NCI-H748 (cell line): ENCODE results near the gene GATAD2A.
"Not testable (repeated sequence)": the region's sequence is repeated elsewhere in the genome, so short reads cannot be mapped to it uniquely, and the experiment has no call there.

Source experiments
- DNase-seq: peaks from one replicate; lab custom pipeline; 2025; ENCODE audit not compliant: unreplicated experiment; lab: John Stamatoyannopoulos, UW

The GATAD2A gene

DNA sequence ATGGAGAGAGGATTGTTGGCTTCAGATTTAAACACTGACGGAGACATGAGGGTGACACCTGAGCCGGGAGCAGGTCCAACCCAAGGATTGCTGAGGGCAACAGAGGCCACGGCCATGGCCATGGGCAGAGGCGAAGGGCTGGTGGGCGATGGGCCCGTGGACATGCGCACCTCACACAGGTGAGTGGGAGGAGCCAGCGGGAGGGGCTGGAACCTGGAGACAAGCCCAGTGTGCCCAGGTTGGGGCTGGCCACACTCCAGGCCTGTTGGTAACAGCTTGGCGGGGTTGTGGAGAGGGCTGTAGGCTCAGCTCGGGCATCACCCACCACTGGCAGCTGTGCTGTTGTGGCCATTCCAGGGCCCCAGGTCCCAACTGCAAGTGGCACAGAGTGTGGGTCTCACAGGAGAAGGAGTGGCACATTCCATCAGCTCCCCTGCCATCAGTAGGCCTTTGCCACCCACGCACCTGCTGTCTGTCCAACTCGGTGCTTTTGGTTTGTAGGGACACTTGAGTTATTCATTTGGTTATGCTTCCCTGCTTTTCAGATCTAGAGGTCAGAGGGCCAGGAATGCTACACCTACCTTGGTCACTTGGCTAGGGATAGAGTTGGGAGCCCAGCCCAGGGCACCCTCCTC lies 60.1 kb downstream of the GATAD2A start:
- DNase-seq: no peak

DNA sequence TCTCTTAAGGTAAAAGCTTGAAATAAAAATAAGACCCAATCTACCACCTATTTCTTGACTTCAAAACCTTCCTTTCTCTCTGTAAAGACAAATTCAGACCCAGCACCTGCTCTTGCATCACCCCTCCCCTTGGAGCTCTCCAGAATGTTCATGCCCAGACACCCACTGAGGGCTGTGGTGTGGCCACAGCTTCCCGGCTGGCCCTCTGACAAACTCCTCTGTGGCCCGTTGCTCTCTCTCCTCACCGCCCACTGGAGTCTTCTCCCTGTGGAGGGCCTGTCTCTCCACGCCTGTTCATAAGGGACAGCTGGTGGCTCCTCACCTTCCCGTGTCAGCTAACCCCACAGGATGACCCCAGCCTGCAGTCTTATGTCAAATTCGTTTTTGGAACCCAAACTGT lies 60.7 kb downstream of the GATAD2A start:
- DNase-seq: no peak

DNA sequence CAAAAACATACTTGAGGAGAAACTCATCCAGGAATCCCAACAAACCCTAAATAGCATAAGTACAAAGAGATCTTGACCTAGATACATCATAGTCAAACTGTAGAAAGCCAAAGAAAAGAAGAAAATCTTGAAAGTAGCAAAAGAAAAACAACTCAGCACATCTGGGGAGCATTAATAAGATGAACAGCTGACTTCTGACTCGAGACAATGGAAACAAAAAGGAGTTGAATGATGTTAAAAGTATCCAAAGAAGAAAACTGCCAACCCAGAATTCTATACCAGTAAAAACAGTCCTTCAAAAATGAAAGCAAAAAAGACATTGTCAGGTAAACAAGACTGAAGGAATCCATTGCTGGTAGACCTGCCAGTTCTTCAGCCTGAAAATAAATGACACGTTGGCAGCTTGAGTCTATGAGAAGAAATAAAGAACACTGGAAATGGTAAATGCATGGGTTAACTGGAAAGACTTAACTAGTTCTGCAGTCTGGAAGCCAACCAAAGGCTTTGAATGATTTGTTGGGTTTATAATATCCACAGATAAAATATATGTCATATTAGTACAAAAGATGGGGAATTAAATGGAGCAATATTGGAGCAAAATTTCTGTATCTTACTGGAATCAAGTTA lies 63.1 kb downstream of the GATAD2A start:
- DNase-seq: no peak

DNA sequence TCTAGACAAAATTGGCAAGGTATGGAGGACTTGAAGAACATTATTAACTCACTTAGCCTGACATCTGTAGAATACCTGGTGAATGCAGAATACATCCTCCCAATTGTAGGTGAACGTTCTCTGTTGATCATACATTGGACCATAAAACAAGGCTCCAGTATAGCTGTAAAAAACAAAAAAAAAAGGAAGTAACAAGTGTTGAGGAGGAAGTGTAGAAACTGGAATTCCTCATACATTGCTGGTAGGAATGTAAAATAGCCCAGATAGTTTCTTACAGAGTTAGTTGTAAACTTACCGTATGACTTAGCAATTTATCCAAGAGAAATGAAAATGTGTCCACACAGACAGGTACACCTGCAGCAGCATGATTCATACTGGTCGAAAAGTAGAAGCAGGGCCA lies 65.1 kb downstream of the GATAD2A start:
- DNase-seq: no peak

DNA sequence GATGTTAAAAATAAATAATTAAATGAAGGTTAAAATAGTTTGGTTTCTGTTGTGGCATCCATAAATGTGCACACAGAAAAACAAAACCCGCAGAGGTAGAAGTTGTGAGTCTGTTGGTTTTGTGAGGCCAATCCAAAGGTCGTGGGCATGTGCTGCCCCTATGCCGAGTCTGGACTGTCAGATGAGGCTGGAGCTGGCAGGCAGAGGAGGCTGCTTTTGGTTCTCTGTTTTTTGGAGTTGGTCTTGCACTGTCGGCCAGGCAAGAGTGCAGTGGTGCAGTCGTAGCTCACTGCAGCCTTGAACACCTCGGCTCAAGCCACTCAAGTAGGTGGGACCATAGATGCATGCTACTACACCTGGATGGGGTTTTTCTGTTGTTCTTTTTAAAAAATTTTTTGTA lies 66.2 kb downstream of the GATAD2A start:
- DNase-seq: no peak

- DNase-seq: not testable (repeated sequence)
Observed at GRCh38 chr19:19472106-19472505, 66.6 kb downstream of the GATAD2A start.

DNA sequence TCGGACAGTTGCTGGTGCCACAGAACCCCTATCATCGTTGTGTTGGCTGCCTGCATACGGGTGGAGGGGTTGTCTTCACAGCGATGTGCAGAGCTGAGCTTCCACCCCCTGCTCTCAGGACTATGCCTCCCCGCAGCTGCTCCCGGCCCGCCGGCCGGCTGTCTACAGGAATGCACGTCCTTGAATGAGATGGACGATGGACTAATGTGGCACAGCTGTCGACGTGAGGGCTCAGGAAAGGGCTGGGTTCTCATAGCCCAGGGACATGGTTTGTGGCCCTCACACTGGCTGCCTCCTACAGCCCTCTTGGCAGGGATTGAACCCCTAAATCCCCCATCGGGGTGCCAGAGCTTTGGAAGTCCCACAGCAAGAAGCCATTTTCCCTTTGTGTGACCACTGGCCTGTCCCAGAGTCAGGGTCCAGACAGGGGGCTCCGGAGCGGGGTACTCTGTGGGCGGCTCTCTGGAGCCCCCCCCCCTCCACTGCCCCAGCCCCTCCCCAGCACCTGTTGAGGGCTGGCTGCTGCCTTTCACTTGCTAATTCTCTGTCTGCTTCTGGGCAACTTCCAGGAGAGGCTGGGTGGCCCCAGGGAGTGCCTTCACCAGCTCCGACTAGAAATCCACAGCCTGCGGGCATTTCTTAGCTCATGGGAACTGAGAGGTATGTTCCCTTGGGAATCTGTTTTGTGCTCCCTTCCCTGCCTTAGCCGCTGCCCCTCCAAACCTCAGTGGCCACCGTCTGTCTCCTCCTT lies 69.7 kb downstream of the GATAD2A start:
- DNase-seq: no peak

GRCh38 chr19:19475849-19476828 lies 70.7 kb downstream of the GATAD2A start:
- DNase-seq: no peak

GRCh38 chr19:19477705-19478383 lies 72.4 kb downstream of the GATAD2A start:
- DNase-seq: peak; percentile 42

GRCh38 chr19:19480688-19481087 lies 75.2 kb downstream of the GATAD2A start:
- DNase-seq: no peak

DNA sequence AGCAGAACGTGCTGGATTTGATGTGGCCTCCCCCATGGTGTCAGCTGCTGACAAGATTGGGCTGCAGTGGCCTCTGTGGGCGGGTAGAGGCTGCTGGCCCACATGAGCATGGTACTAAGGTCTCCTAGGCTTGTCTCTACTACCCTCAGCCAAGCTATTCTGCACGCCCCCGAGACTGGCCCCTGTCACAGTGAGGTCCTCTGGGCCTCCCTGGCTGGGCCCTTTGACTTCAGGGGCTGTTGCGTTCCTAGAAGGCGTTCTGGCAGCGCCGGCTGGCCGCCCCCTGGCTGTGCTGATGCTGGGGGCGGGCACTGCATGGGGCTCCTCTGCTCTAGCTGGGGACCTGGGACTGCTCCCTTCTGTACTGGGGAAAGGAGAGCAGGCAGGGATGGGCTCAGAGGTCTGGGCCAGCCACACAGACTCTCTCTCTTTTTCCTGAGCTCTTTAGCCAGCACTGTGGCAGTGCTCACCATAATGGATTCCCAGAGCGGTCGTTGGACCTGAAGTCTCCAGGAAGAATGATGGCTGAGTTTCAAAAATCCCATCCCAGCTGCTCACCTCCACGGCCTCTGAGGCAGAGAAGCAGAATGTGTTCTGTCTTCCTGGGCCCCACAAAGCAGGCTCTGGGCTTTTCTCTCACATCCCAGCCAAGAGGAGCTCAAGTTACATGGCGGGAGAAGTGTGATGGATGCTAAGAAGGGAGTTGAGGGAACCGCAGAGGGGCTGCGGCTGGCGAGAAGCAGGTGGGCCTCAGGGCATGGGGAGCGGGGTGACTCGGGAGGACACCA lies 77.5 kb downstream of the GATAD2A start:
- DNase-seq: no peak

DNA sequence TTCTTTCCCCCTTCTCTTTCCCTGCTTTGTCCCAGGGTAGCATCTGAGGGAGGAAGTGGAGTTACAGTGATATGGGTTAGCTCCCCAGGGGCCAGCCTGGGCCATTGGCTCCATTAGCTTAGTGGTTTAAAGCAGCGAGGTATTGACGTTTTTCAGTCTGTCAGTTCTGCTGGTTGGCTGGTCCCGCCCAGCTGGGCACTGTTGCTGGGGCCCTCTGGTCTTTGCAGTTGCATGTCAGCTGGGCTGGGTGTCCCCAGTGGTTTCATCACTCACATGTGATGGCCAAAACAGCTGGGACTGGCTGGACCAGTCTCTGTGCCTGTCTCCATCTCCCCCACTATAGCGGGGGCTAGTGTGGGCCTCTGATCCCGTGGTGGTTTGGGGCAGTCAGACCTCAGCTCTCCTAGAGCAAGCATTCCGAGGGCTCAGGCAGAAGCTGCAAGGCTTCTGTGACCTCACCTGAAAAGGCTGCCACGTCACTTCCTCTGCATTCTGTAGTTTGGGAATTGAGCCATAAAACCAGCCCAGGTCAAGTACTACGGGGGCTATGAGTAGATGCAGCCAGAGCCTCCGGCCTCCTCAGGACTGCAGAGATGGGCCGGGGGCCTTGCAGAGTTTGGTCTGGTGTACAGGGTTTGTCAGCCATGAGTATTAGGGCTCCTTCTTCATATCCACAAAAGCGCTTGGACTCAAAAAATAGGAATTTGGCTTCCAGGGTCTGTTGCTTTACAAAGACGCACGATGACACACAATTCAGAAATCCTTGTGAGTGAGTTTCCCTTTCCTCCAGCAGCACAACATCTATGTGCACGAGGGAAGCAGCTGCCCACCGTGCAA lies 79.9 kb downstream of the GATAD2A start:
- no peak for DNase-seq

GRCh38 chr19:19485998-19486290 lies 80.5 kb downstream of the GATAD2A start:
- DNase-seq: no peak

DNA sequence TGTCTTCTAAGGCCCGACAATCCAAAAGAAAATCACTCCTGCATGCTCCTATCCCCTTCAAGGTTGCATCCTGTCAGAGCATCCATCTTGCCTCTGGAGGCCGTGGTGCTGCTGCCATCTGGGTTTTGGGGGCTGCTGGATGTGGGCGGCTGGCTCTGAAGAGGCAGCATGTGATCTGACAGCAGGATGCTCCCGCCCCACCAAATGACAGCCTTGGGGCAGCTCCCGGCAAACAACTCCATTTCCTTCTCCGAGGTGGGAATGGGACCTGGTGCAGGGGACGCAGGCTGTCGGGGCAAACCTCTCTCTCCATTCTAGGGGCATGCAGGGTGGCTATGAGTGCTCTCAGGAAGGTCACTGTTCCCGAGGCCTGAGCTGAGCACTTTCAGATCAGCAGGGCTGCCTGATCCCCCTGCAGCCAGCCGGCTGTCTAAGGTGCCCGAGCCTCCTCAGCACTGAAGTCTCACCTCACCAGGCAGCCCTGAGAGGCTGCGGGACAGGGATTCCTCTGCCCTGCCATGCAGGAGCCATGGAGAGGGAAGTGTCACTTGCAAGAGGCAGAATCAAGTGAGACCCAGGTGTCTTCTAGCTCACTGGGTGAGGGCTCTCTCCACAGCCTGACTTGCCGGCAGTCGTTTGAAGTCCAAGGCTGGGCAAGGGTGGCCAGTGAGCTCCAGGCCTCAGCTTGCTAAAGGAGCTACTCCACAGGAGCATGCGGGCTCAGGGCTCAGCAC lies 81.0 kb downstream of the GATAD2A start:
- DNase-seq: no peak

DNA sequence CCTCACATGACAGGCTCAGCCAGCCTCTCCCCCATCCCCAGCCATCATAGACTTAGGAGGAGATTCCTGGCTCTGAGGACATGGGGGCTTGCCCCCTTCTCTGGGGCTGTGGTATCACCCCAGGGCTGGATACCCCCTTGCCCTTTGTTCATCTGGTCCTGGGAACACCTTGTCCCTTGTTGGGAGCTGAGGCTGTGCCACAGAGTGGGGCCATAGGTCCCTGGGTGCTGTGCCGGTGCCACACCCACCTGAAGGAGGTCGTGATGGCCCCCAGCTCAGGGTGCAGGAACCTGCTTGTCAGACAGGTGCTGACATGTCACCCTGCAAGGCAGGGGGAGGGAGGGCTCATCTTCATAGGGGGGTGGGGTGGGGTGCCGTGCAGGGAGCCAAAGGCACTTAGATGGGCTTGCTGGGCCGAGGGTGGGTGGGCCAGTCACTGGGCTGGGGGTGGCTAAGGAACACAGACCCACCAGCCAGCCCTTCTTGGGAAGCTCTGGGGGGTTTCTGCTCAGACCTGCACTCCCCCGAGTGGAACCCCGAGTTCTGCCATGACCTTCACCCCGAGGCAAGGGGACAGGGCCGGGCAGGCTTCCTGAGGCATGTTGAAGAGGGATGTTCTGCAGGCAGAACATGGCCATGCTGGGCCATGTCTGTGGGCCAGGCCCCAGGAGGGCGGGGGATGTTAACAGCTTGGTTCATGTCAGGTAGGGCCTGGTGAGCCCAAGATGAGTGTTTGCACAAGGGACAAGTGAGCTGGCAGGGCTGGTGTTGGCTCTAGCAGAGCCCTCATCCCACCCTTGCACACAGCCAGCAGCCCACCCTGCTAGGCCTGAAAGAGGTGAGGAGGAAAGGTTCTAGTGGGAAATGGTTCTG lies 81.8 kb downstream of the GATAD2A start:
- DNase-seq: no peak

GRCh38 chr19:19487950-19488874 lies 82.7 kb downstream of the GATAD2A start:
- no peak for DNase-seq
